HepG2 (cell line): ENCODE results near the gene SCYGR6. TPM values are rescaled to one million over a fixed set of nuclear protein-coding genes. Genes with fewer than 3 reads are reported as not detected.
A peak's percentile ranks its signal among the peaks of the same experiment; 100 is the strongest.

Source experiments
- ATAC-seq: fragments of 200-7000 bp; cut with Tn5 transposase; 3 replicates; pipeline ENCODE4 v1.9.1; 2020; ENCODE audit warnings: mild to moderate bottlenecking, moderate library complexity
- BruUV-seq: library from RNA; stranded (reverse); fragments of 400-500 nt; replicated peaks from 2 replicates; lab custom pipeline; 2021; lab: Mats Ljungman, UMichigan
- CTCF ChIA-PET: fragments of 300-600 bp; formaldehyde crosslinking; extraction: SDS; loops from one replicate; lab custom pipeline; 2021; ENCODE audit warnings: low total read pairs, inconsistent platforms, low intra/inter-chr PET ratio; lab: Yijun Ruan, JAX
- POLR2A ChIA-PET: fragments of 350-600 bp; sonication (Branson Sonifier 250); formaldehyde crosslinking; loops from one replicate; lab custom pipeline; 2020; ENCODE audit warnings: antibody characterized with exemption, inconsistent platforms; lab: Yijun Ruan, JAX
- DNase-seq: peaks from one replicate; pipeline ENCODE4 v3.0.0-alpha.2; 2015; ENCODE audit warnings: low spot score
- FAIRE-seq: peaks from 3 replicates; lab custom pipeline; 2011; peaks lifted over from hg19 to GRCh38; lab: Jason Lieb, UNC
- H2AFZ ChIP-seq: one replicate; pipeline ENCODE4 v1.6.1; 2011; ENCODE audit warnings: low read length, inconsistent platforms
- H3K27ac ChIP-seq: fragments of 300-600 bp; 3 replicates; pipeline ENCODE4 v1.8.0; 2011; ENCODE audit warnings: mixed run types, mild to moderate bottlenecking, mixed read lengths, low read length, inconsistent platforms; ENCODE audit not compliant: insufficient read depth; ENCODE audit errors: extremely low read length
- H3K27me3 ChIP-seq, 2 experiments: fragments of 200-600 bp in 1 of 2; 2 replicates in 1 of 2; 3 replicates in 1 of 2; pipeline versions ENCODE4 v1.6.0 to v1.8.0; 2011; ENCODE audit warnings: low read length in 2 of 2, mild to moderate bottlenecking in 2 of 2, moderate library complexity in 2 of 2, inconsistent platforms in 1 of 2; ENCODE audit not compliant: insufficient read depth in 2 of 2, control insufficient read depth in 1 of 2
- H3K36me3 ChIP-seq, 2 experiments: fragments of 200-600 bp in 1 of 2; replicated peaks in 1 of 2; 2 replicates in 1 of 2; 3 replicates in 1 of 2; pipeline versions ENCODE4 v1.5.1 to v1.8.0; 2011; ENCODE audit warnings: low read length in 2 of 2, inconsistent platforms in 1 of 2; ENCODE audit not compliant: insufficient read depth in 2 of 2, control insufficient read depth in 1 of 2
- H3K4me1 ChIP-seq: 2 replicates; pipeline ENCODE4 v1.5.1; 2012; ENCODE audit warnings: low read length, inconsistent platforms; ENCODE audit not compliant: insufficient read depth
- H3K4me2 ChIP-seq: 2 replicates; pipeline ENCODE4 v1.6.0; 2011; ENCODE audit warnings: low read depth, low read length, inconsistent platforms
- H3K4me3 ChIP-seq, 3 experiments: fragments of 200-600 bp in 1 of 3; sonication (generic), shearing (Covaris generic) in 1 of 3; replicated peaks in 1 of 3; 2 replicates each; pipeline ENCODE4 v1.5.1; 2011 to 2016; ENCODE audit warnings: low read length in 3 of 3, inconsistent platforms in 2 of 3, low read depth in 2 of 3, mild to moderate bottlenecking in 2 of 3, control low read depth in 1 of 3, mixed read lengths in 1 of 3; ENCODE audit not compliant: insufficient read depth in 1 of 3
- H3K79me2 ChIP-seq: one replicate; pipeline ENCODE4 v1.6.1; 2011; ENCODE audit warnings: low read length, inconsistent platforms; ENCODE audit not compliant: insufficient read depth
- H3K9ac ChIP-seq: 2 replicates; pipeline ENCODE4 v1.6.0; 2011; ENCODE audit warnings: mild to moderate bottlenecking, low read depth, low read length, inconsistent platforms; ENCODE audit not compliant: insufficient read depth
- H3K9me3 ChIP-seq: 2 replicates; pipeline ENCODE4 v1.5.1; 2012; ENCODE audit warnings: mild to moderate bottlenecking, low read length
- H4K20me1 ChIP-seq: 2 replicates; pipeline ENCODE4 v1.6.0; 2011; ENCODE audit warnings: inconsistent platforms, mild to moderate bottlenecking, low read length, moderate library complexity; ENCODE audit not compliant: insufficient read depth
- CEBPB ChIP-seq: IDR thresholded peaks from 2 replicates; pipeline ENCODE4 v1.6.1; 2011; ENCODE audit warnings: low read depth, low read length, improper control_type of control experiment, borderline replicate concordance
- DR1 ChIP-seq: sonication (generic); formaldehyde crosslinking; IDR thresholded peaks from 2 replicates; pipeline ENCODE4 v1.8.0; 2021; ENCODE audit warnings: mild to moderate bottlenecking, missing genetic modification reagents, inconsistent platforms
- MAFF ChIP-seq: IDR thresholded peaks from 2 replicates; pipeline ENCODE4 v1.6.1; 2011; ENCODE audit warnings: low read depth, low read length, improper control_type of control experiment
- MAFK ChIP-seq, 2 experiments: IDR thresholded peaks in 1 of 2; conservative IDR thresholded peaks in 1 of 2; 2 replicates each; pipeline ENCODE4 v1.6.1; 2011; ENCODE audit warnings: improper control_type of control experiment in 2 of 2, low read length in 2 of 2
- POGK ChIP-seq: sonication (generic); formaldehyde crosslinking; conservative IDR thresholded peaks from 2 replicates; pipeline ENCODE4 v1.8.0; 2022; ENCODE audit warnings: mild to moderate bottlenecking, moderate library complexity, missing genetic modification reagents
- ZBTB40 ChIP-seq, 2 experiments: fragments of 450-650 bp in 1 of 2; sonication (generic) in 1 of 2; formaldehyde crosslinking in 1 of 2; IDR thresholded peaks; 2 replicates each; pipeline versions ENCODE4 v1.6.1 to v1.8.0; 2016 to 2022; ENCODE audit warnings: antibody characterized with exemption in 1 of 2, mild to moderate bottlenecking in 1 of 2, missing genetic modification reagents in 1 of 2
- WGBS: methylation state at CpG from one replicate; pipeline ENCODE4 v1.1.6; 2017; ENCODE audit warnings: low lambda C conversion rate; 5-methylcytosine and 5-hydroxymethylcytosine counted together
- in situ Hi-C: cut with HindIII; loops from 2 replicates; pipeline ENCODE4 v1.10.0; 2017; ENCODE audit warnings: low pct_unique_long_range_greater_than_20kb; ENCODE audit not compliant: extremely low pct_ligation_motif_present
- intact Hi-C: fragments of 100-400 bp; cut with micrococcal nuclease; formaldehyde crosslinking; loops from one replicate; pipeline ENCODE4 v1.10.0; 2022; ENCODE audit not compliant: unreplicated experiment
- polyA plus RNA-seq, 8 experiments: library from polyadenylated mRNA; depleted of rRNA in 3 of 8; stranded (reverse) in 7 of 8; unstranded in 1 of 8; fragments of >200 nt; fragmentation: Illumina TruSeq in 4 of 8; extraction: Trizol in 4 of 8; gene quantifications; 2 replicates each; pipeline versions ENCODE4 v1.2.1 to v1.2.3, GENCODE V29; 2011 to 2016; ENCODE audit warnings: low read depth in 4 of 8, missing spikeins in 1 of 8, mixed read lengths in 1 of 8; ENCODE audit not compliant: insufficient read depth in 1 of 8
- total RNA-seq, 5 experiments: library from RNA; depleted of rRNA; stranded (reverse); fragments of >200 nt; fragmentation: Illumina TruSeq; extraction: Trizol; gene quantifications; 2 replicates each; pipeline ENCODE4 v1.2.3, GENCODE V29; 2016; ENCODE audit warnings: low read depth in 1 of 5

Gene SCYGR6
- total and polyA plus RNA-seq, 2 of the 13 experiments (the other 11 are each of a cell fraction or from before 2014, with no cell fraction given) = not detected

GRCh38 chr2:227720680-227721079, 3.9 kb downstream of the SCYGR6 start:
- Histone ChIP-seq H3K9ac (no peak overlapping the region), H3K27me3 (peaks cover 0 to 11% of the 10 kb centered on the region in 2 experiments; a peak in 3 of 5 replicates), H3K36me3 (no peaks in the 10 kb centered on the region), H3K79me2 (no peaks in the 10 kb centered on the region), H3K4me2 (no peak overlapping the region), H2AFZ (no peak overlapping the region), H3K4me1 (peaks cover 44% of the 10 kb centered on the region), H3K27ac (no peak overlapping the region), H3K9me3 (no peaks in the 10 kb centered on the region), H4K20me1 (no peaks in the 10 kb centered on the region), H3K4me3 (no peak overlapping the region)
- TF ChIP-seq DR1 (CRISPR knock-in tag) = no peak
- POLR2A ChIA-PET = no interaction called here
- FAIRE-seq = no peak
- ATAC-seq = no peak
- CTCF ChIA-PET = no interaction called here
- BruUV-seq = no TSS peak
- intact Hi-C loops = no loop called here
- 84% methylated on average over 4 of the region's 4 CpGs for WGBS
- no peak for DNase-seq
- in situ Hi-C loops = no loop called here

- FAIRE-seq = no peak
- Histone ChIP-seq H3K27me3 (peaks cover 0 to 11% of the 10 kb centered on the region in 2 experiments; a peak in 3 of 5 replicates), H3K4me3 (no peak overlapping the region), H3K79me2 (no peaks in the 10 kb centered on the region), H3K36me3 (no peaks in the 10 kb centered on the region), H2AFZ (no peak overlapping the region), H3K4me1 (peaks cover 44% of the 10 kb centered on the region), H3K27ac (no peak overlapping the region), H4K20me1 (no peaks in the 10 kb centered on the region), H3K4me2 (no peak overlapping the region), H3K9me3 (no peaks in the 10 kb centered on the region), H3K9ac (no peak overlapping the region)
- in situ Hi-C loops (no loop called here), intact Hi-C loops (no loop called here)
- no peak for ATAC-seq
- WGBS = 68% methylated on average over 4 of the region's 4 CpGs
- ChIA-PET POLR2A (no interaction called here), CTCF (no interaction called here)
- BruUV-seq = no TSS peak
- no peak for DNase-seq
- TF ChIP-seq CEBPB (peak; percentile 64), MAFK (conservative IDR thresholded peaks at IDR 0.05 in 1 of 2, IDR thresholded peaks at IDR 0.05 in 1 of 2; ENCODE audit: low read length in 2 of 2) (peak; percentile 11 to 43; a peak in 3 of 4 replicates), MAFF (0 out of 2 replicates have a peak, but pooled peaks have one; percentile 19), POGK (CRISPR knock-in tag) (no peak), ZBTB40 (IDR thresholded peaks at IDR 0.05) (no peak), ZBTB40 (CRISPR knock-in tag; IDR thresholded peaks at IDR 0.05) (no peak)
Measured at GRCh38 chr2:227719641-227720040, 4.9 kb downstream of the SCYGR6 start.
